ENCODE data around the gene BFSP2. TPM values are rescaled to one million over a fixed set of nuclear protein-coding genes. Genes with fewer than 3 reads are reported as not detected.

Gene BFSP2
- total and polyA plus RNA-seq, 4 donors: 0.14 to 0.35 TPM; not detected in 2

DNA sequence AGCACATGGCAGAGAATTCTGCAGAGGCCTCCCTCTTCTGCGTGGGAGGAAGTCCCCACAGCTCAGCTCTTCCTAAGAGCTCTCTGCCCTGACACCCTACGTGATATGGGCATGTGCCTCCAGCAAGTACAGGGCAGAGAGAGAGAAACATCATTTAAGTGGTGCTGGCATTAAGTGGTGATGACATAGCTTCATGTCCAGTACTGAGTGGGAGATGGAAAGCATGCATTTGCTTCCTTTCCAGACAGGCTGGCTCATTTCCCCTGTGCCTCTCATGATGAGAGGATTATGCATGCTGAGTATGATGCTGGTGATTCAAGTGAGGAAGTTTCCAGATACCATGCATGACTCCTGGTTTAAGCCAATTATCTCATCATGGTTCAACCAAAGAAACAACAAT is 26.9 kb downstream of the BFSP2 start:
- H3K4me3 ChIP-seq: no peak overlapping the region
- no peaks in the 10 kb centered on the region for H3K36me3 ChIP-seq (ENCODE audit: control insufficient read depth in 4 of 4, insufficient read depth in 4 of 4, low read length in 4 of 4)
- DNase-seq (no peak), ATAC-seq (ENCODE audit: insufficient read depth, low FRiP score) (no peak)
- TF ChIP-seq, protein P1, sequence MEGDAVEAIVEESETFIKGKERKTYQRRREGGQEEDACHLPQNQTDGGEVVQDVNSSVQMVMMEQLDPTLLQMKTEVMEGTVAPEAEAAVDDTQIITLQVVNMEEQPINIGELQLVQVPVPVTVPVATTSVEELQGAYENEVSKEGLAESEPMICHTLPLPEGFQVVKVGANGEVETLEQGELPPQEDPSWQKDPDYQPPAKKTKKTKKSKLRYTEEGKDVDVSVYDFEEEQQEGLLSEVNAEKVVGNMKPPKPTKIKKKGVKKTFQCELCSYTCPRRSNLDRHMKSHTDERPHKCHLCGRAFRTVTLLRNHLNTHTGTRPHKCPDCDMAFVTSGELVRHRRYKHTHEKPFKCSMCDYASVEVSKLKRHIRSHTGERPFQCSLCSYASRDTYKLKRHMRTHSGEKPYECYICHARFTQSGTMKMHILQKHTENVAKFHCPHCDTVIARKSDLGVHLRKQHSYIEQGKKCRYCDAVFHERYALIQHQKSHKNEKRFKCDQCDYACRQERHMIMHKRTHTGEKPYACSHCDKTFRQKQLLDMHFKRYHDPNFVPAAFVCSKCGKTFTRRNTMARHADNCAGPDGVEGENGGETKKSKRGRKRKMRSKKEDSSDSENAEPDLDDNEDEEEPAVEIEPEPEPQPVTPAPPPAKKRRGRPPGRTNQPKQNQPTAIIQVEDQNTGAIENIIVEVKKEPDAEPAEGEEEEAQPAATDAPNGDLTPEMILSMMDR (IDR thresholded peaks at IDR 0.05; ENCODE audit: control extremely low read depth, extremely low read depth): no peak
- H3K9me3 ChIP-seq (ENCODE audit: control insufficient read depth in 4 of 4, insufficient read depth in 3 of 4, low read length in 3 of 4): no peaks in the 10 kb centered on the region
- 59 to 78% methylated on average over 2 of the region's 2 CpGs for WGBS, 2 donors
- no peak overlapping the region for H3K27ac ChIP-seq (ENCODE audit: low read depth in 1 of 2, low read length in 1 of 2)
- peaks cover 0 to 1% (median 0%) of the 10 kb centered on the region in 5 donors for H3K4me1 ChIP-seq (ENCODE audit: control insufficient read depth in 5 of 5, insufficient read depth in 5 of 5, low read length in 5 of 5)
- no peak overlapping the region for H3K9ac ChIP-seq (ENCODE audit: insufficient read depth in 1 of 2, low read length in 2 of 2)
- H3K27me3 ChIP-seq (ENCODE audit: control insufficient read depth in 3 of 3, insufficient read depth in 3 of 3, low read length in 2 of 3): peaks cover 0 to 4% (median 0%) of the 10 kb centered on the region in 3 donors

DNA sequence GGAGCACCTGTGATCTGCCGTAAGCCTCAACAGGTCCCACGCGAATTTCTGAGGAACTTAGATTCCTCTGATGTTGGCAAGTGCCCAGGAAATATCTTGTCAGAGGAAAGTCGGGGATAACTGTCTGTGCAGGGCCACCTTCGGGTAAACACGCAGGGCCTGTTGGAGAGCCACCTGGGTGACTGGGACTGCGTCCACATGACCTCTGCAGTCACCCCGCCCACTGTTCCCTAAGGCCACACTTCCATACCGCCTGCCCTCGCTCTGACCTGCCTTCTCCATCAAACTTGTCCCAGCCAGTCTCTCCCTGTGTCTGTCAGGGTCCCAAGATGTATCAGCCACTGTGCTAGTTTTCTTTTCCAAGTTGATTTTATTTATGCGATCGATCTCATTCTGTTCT is 28.7 kb downstream of the BFSP2 start:
- peaks cover 0 to 4% (median 0%) of the 10 kb centered on the region in 3 donors for H3K27me3 ChIP-seq (ENCODE audit: control insufficient read depth in 3 of 3, insufficient read depth in 3 of 3, low read length in 2 of 3)
- H3K9me3 ChIP-seq (ENCODE audit: control insufficient read depth in 4 of 4, insufficient read depth in 3 of 4, low read length in 3 of 4): no peaks in the 10 kb centered on the region
- H3K4me1 ChIP-seq (ENCODE audit: control insufficient read depth in 5 of 5, insufficient read depth in 5 of 5, low read length in 5 of 5): peaks cover 0 to 1% (median 0%) of the 10 kb centered on the region in 5 donors
- no peak overlapping the region for H3K4me3 ChIP-seq
- no peak overlapping the region for H3K9ac ChIP-seq (ENCODE audit: insufficient read depth in 1 of 2, low read length in 2 of 2)
- ATAC-seq (ENCODE audit: insufficient read depth, low FRiP score) (no peak), DNase-seq (no peak)
- 58 to 74% methylated on average over 12 of the region's 12 CpGs for whole genome bisulfite sequencing, 2 donors
- TF ChIP-seq, protein P1 (IDR thresholded peaks at IDR 0.05; ENCODE audit: control extremely low read depth, extremely low read depth): no peak
- no peaks in the 10 kb centered on the region for H3K36me3 ChIP-seq (ENCODE audit: control insufficient read depth in 4 of 4, insufficient read depth in 4 of 4, low read length in 4 of 4)
- no peak overlapping the region for H3K27ac ChIP-seq (ENCODE audit: low read depth in 1 of 2, low read length in 1 of 2)

- Histone ChIP-seq H3K4me1 (ENCODE audit: control insufficient read depth in 5 of 5, insufficient read depth in 5 of 5, low read length in 5 of 5) (no peaks in the 10 kb centered on the region), H3K9me3 (ENCODE audit: control insufficient read depth in 4 of 4, insufficient read depth in 3 of 4, low read length in 3 of 4) (no peaks in the 10 kb centered on the region), H3K4me3 (no peak overlapping the region), H3K9ac (ENCODE audit: insufficient read depth in 1 of 2, low read length in 2 of 2) (no peak overlapping the region), H3K27me3 (ENCODE audit: control insufficient read depth in 3 of 3, insufficient read depth in 3 of 3, low read length in 2 of 3) (peaks cover 0 to 4% (median 0%) of the 10 kb centered on the region in 3 donors), H3K36me3 (ENCODE audit: control insufficient read depth in 4 of 4, insufficient read depth in 4 of 4, low read length in 4 of 4) (no peaks in the 10 kb centered on the region), H3K27ac (ENCODE audit: low read depth in 1 of 2, low read length in 1 of 2) (no peak overlapping the region)
- DNase-seq (no peak), ATAC-seq (ENCODE audit: insufficient read depth, low FRiP score) (no peak)
- TF ChIP-seq, protein P1 (IDR thresholded peaks at IDR 0.05; ENCODE audit: control extremely low read depth, extremely low read depth): no peak
Observed at GRCh38 chr3:133429063-133429462, 29.2 kb downstream of the BFSP2 start.

DNA sequence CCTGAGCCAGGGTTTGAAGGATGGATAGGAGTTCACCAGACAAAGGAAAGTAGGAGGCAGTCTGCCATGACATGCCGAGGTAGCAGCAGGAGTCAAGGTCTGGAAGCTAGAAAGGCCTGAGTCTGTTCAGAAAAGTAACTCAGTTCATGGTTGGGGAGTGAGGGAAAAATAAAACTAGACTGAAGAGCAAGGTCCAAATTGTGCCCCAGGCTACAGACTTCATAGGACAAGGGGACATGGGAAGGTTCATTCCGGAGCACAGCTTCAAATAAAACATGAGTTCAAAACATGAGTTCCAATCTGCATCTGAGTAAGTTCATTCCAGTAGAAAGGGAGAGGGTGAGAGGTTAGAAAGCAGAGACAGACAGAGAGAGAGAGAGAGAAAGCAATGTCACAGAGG is 39.7 kb downstream of the BFSP2 start:
- Histone ChIP-seq H3K27ac (ENCODE audit: low read depth in 1 of 2, low read length in 1 of 2) (no peak overlapping the region), H3K4me1 (ENCODE audit: control insufficient read depth in 5 of 5, insufficient read depth in 5 of 5, low read length in 5 of 5) (peaks cover 0 to 4% (median 0%) of the 10 kb centered on the region in 5 donors), H3K36me3 (ENCODE audit: control insufficient read depth in 4 of 4, insufficient read depth in 4 of 4, low read length in 4 of 4) (no peaks in the 10 kb centered on the region), H3K9ac (ENCODE audit: insufficient read depth in 1 of 2, low read length in 2 of 2) (no peak overlapping the region), H3K27me3 (ENCODE audit: control insufficient read depth in 3 of 3, insufficient read depth in 3 of 3, low read length in 2 of 3) (no peaks in the 10 kb centered on the region), H3K9me3 (ENCODE audit: control insufficient read depth in 4 of 4, insufficient read depth in 3 of 4, low read length in 3 of 4) (no peaks in the 10 kb centered on the region), H3K4me3 (no peak overlapping the region)
- DNase-seq: no peak
- TF ChIP-seq, protein P1 (IDR thresholded peaks at IDR 0.05; ENCODE audit: control extremely low read depth, extremely low read depth): no peak
- no peak for ATAC-seq (ENCODE audit: insufficient read depth, low FRiP score)
- WGBS, 2 donors: 95 to 96% methylated on average over 2 of the region's 2 CpGs

Data from lung (tissue), 12 donors.